HepG2 (cell line): ENCODE measurements around the gene FAM174B. TPM values are rescaled to one million over a fixed set of nuclear protein-coding genes. Genes with fewer than 3 reads are reported as not detected.

Experiments used
- ATAC-seq: fragments of 200-7000 bp; cut with Tn5 transposase; 3 replicates; pipeline ENCODE4 v1.9.1; 2020; ENCODE audit warnings: mild to moderate bottlenecking, moderate library complexity
- BruUV-seq: library from RNA; stranded (reverse); fragments of 400-500 nt; replicated peaks from 2 replicates; lab custom pipeline; 2021; lab: Mats Ljungman, UMichigan
- CTCF ChIA-PET: fragments of 300-600 bp; formaldehyde crosslinking; extraction: SDS; loops from one replicate; lab custom pipeline; 2021; ENCODE audit warnings: low total read pairs, inconsistent platforms, low intra/inter-chr PET ratio; lab: Yijun Ruan, JAX
- POLR2A ChIA-PET: fragments of 350-600 bp; sonication (Branson Sonifier 250); formaldehyde crosslinking; loops from one replicate; lab custom pipeline; 2020; ENCODE audit warnings: antibody characterized with exemption, inconsistent platforms; lab: Yijun Ruan, JAX
- DNase-seq: peaks from one replicate; pipeline ENCODE4 v3.0.0-alpha.2; 2015; ENCODE audit warnings: low spot score
- FAIRE-seq: peaks from 3 replicates; lab custom pipeline; 2011; peaks lifted over from hg19 to GRCh38; lab: Jason Lieb, UNC
- H2AFZ ChIP-seq: one replicate; pipeline ENCODE4 v1.6.1; 2011; ENCODE audit warnings: low read length, inconsistent platforms
- H3K27ac ChIP-seq: fragments of 300-600 bp; 3 replicates; pipeline ENCODE4 v1.8.0; 2011; ENCODE audit warnings: mixed run types, mild to moderate bottlenecking, mixed read lengths, low read length, inconsistent platforms; ENCODE audit not compliant: insufficient read depth; ENCODE audit errors: extremely low read length
- H3K27me3 ChIP-seq, 2 experiments: fragments of 200-600 bp in 1 of 2; 2 replicates in 1 of 2; 3 replicates in 1 of 2; pipeline versions ENCODE4 v1.6.0 to v1.8.0; 2011; ENCODE audit warnings: low read length in 2 of 2, mild to moderate bottlenecking in 2 of 2, moderate library complexity in 2 of 2, inconsistent platforms in 1 of 2; ENCODE audit not compliant: insufficient read depth in 2 of 2, control insufficient read depth in 1 of 2
- H3K36me3 ChIP-seq, 2 experiments: fragments of 200-600 bp in 1 of 2; replicated peaks in 1 of 2; 2 replicates in 1 of 2; 3 replicates in 1 of 2; pipeline versions ENCODE4 v1.5.1 to v1.8.0; 2011; ENCODE audit warnings: low read length in 2 of 2, inconsistent platforms in 1 of 2; ENCODE audit not compliant: insufficient read depth in 2 of 2, control insufficient read depth in 1 of 2
- H3K4me1 ChIP-seq: 2 replicates; pipeline ENCODE4 v1.5.1; 2012; ENCODE audit warnings: low read length, inconsistent platforms; ENCODE audit not compliant: insufficient read depth
- H3K4me2 ChIP-seq: 2 replicates; pipeline ENCODE4 v1.6.0; 2011; ENCODE audit warnings: low read depth, low read length, inconsistent platforms
- H3K4me3 ChIP-seq, 3 experiments: fragments of 200-600 bp in 1 of 3; sonication (generic), shearing (Covaris generic) in 1 of 3; replicated peaks in 1 of 3; 2 replicates each; pipeline ENCODE4 v1.5.1; 2011 to 2016; ENCODE audit warnings: low read length in 3 of 3, inconsistent platforms in 2 of 3, low read depth in 2 of 3, mild to moderate bottlenecking in 2 of 3, control low read depth in 1 of 3, mixed read lengths in 1 of 3; ENCODE audit not compliant: insufficient read depth in 1 of 3
- H3K79me2 ChIP-seq: one replicate; pipeline ENCODE4 v1.6.1; 2011; ENCODE audit warnings: low read length, inconsistent platforms; ENCODE audit not compliant: insufficient read depth
- H3K9ac ChIP-seq: 2 replicates; pipeline ENCODE4 v1.6.0; 2011; ENCODE audit warnings: mild to moderate bottlenecking, low read depth, low read length, inconsistent platforms; ENCODE audit not compliant: insufficient read depth
- H3K9me3 ChIP-seq: 2 replicates; pipeline ENCODE4 v1.5.1; 2012; ENCODE audit warnings: mild to moderate bottlenecking, low read length
- H4K20me1 ChIP-seq: 2 replicates; pipeline ENCODE4 v1.6.0; 2011; ENCODE audit warnings: inconsistent platforms, mild to moderate bottlenecking, low read length, moderate library complexity; ENCODE audit not compliant: insufficient read depth
- CCAR2 ChIP-seq: fragments of 200-400 bp; formaldehyde crosslinking; optimal IDR thresholded peaks from 2 replicates; pipeline ENCODE3; 2018; ENCODE audit warnings: low read depth, mild to moderate bottlenecking, low read length, moderate library complexity
- FOSL2 ChIP-seq: sonication (generic); formaldehyde crosslinking; IDR thresholded peaks from 2 replicates; pipeline ENCODE4 v1.4.0; 2020; ENCODE audit warnings: missing genetic modification reagents
- RBM22 ChIP-seq: fragments of 200-400 bp; formaldehyde crosslinking; optimal IDR thresholded peaks from 2 replicates; pipeline ENCODE3; 2017; ENCODE audit warnings: mild to moderate bottlenecking, low read length, moderate library complexity
- ZBTB7B ChIP-seq: sonication (generic); formaldehyde crosslinking; IDR thresholded peaks from 2 replicates; pipeline ENCODE4 v1.4.0; 2020; ENCODE audit warnings: missing genetic modification reagents
- WGBS: methylation state at CpG from one replicate; pipeline ENCODE4 v1.1.6; 2017; ENCODE audit warnings: low lambda C conversion rate; 5-methylcytosine and 5-hydroxymethylcytosine counted together
- in situ Hi-C: cut with HindIII; loops from 2 replicates; pipeline ENCODE4 v1.10.0; 2017; ENCODE audit warnings: low pct_unique_long_range_greater_than_20kb; ENCODE audit not compliant: extremely low pct_ligation_motif_present
- intact Hi-C: fragments of 100-400 bp; cut with micrococcal nuclease; formaldehyde crosslinking; loops from one replicate; pipeline ENCODE4 v1.10.0; 2022; ENCODE audit not compliant: unreplicated experiment
- polyA plus RNA-seq, 8 experiments: library from polyadenylated mRNA; depleted of rRNA in 3 of 8; stranded (reverse) in 7 of 8; unstranded in 1 of 8; fragments of >200 nt; fragmentation: Illumina TruSeq in 4 of 8; extraction: Trizol in 4 of 8; gene quantifications; 2 replicates each; pipeline versions ENCODE4 v1.2.1 to v1.2.3, GENCODE V29; 2011 to 2016; ENCODE audit warnings: low read depth in 4 of 8, missing spikeins in 1 of 8, mixed read lengths in 1 of 8; ENCODE audit not compliant: insufficient read depth in 1 of 8
- total RNA-seq, 5 experiments: library from RNA; depleted of rRNA; stranded (reverse); fragments of >200 nt; fragmentation: Illumina TruSeq; extraction: Trizol; gene quantifications; 2 replicates each; pipeline ENCODE4 v1.2.3, GENCODE V29; 2016; ENCODE audit warnings: low read depth in 1 of 5
- TF ChIP-seq, protein P1 (sequence below): sonication (generic); formaldehyde crosslinking; IDR thresholded peaks from 2 replicates; pipeline ENCODE4 v1.9.0; 2021; ENCODE audit warnings: missing genetic modification reagents, mild to moderate bottlenecking, borderline replicate concordance
- TF ChIP-seq, protein P2 (sequence below): sonication (generic); formaldehyde crosslinking; IDR thresholded peaks from 2 replicates; pipeline ENCODE4 v1.5.0; 2020; ENCODE audit warnings: missing genetic modification reagents
- TF ChIP-seq, protein P3 (sequence below): fragments of 450-650 bp; IDR thresholded peaks from 2 replicates; pipeline ENCODE4 v1.6.1; 2016

FAM174B gene
- total and polyA plus RNA-seq, 2 of the 13 experiments (the other 11 are each of a cell fraction or from before 2014, with no cell fraction given): 0.90 to 2.1 TPM

DNA sequence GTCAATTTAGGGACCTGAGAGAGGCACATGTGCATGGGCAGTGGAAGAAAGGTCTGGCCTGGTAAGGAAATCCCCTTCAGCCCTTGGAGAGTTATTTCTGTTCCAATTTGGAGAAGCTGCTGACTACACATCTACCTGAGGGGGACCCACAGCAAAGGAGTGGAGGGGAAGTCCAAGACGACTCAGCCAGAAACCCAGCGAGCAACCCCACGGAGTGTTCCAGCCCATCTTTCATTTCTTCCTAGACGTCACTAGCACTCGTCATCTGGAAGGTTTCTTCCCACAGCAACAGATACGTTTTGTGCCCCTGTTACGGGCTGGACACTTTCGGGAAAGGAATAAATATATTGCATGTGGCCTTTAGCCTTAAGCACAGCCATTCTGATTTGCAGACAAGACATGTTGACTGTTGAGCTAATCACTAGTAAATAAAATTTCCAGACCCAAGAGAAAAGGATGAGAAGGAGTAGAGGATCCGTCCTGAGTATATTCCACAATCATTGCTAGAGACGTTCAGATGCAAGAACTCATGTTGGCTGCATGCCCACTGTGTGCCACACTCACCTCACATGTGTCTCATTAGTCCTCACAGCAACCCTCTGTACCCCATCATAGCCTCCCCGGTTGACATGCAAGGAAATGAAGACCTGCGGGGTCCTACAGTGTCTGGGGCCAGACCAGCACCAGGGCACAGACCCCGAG is 7.8 kb upstream of the FAM174B start:
- no peaks in the 10 kb centered on the region for H3K36me3 ChIP-seq
- no peaks in the 10 kb centered on the region for H3K79me2 ChIP-seq
- H3K9ac ChIP-seq: no peak overlapping the region
- FAIRE-seq (no peak), ATAC-seq (no peak), DNase-seq (no peak)
- H3K4me3 ChIP-seq: no peak overlapping the region
- TF ChIP-seq, protein P1, sequence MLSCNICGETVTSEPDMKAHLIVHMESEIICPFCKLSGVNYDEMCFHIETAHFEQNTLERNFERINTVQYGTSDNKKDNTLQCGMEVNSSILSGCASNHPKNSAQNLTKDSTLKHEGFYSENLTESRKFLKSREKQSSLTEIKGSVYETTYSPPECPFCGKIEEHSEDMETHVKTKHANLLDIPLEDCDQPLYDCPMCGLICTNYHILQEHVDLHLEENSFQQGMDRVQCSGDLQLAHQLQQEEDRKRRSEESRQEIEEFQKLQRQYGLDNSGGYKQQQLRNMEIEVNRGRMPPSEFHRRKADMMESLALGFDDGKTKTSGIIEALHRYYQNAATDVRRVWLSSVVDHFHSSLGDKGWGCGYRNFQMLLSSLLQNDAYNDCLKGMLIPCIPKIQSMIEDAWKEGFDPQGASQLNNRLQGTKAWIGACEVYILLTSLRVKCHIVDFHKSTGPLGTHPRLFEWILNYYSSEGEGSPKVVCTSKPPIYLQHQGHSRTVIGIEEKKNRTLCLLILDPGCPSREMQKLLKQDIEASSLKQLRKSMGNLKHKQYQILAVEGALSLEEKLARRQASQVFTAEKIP (CRISPR knock-in tag): no peak
- no peak for TF ChIP-seq RBM22
- no peak for TF ChIP-seq ZBTB7B (CRISPR knock-in tag)
- no peak overlapping the region for H3K4me2 ChIP-seq
- no peak overlapping the region for H2AFZ ChIP-seq
- H3K27ac ChIP-seq: no peak overlapping the region
- 13% methylated on average over 10 of the region's 13 CpGs for WGBS
- H3K27me3 ChIP-seq: peaks cover 0 to 29% of the 10 kb centered on the region in 2 experiments; a peak in 3 of 5 replicates
- intact Hi-C loops: loop anchor here (10.0 kb wide), 1 partner anchor 49 kb away; no protein-coding TSS in a partner anchor
- ChIA-PET CTCF (no interaction called here), POLR2A (no interaction called here)
- H3K9me3 ChIP-seq: no peaks in the 10 kb centered on the region
- in situ Hi-C loops: no loop called here
- no peaks in the 10 kb centered on the region; the same call in 1 of the 2 replicates for H4K20me1 ChIP-seq
- H3K4me1 ChIP-seq: peaks cover 18% of the 10 kb centered on the region
- no TSS peak for BruUV-seq

DNA sequence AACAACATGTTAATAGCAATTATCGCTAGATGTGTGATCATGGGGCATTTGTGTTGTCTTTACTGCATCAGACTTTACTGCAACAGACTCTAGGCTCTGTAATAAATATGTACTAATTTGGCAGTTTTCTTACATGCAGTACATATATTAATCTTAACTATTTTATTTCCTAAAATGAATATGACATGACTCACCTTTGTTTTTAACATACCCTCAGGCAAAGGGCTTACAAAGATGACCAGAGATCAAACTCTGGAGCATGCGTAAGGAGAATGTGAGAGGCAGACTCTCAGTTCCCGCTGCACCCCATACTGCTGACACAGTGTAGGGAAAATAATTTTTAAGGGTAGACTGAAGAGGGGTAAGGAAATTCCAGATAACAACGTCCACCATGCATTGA is 7.2 kb upstream of the FAM174B start:
- Histone ChIP-seq H3K4me3 (no peak overlapping the region), H3K9ac (no peak overlapping the region), H2AFZ (no peak overlapping the region), H3K36me3 (no peaks in the 10 kb centered on the region), H3K27me3 (peaks cover 0 to 26% of the 10 kb centered on the region in 2 experiments; a peak in 3 of 5 replicates), H3K27ac (no peak overlapping the region), H3K79me2 (no peaks in the 10 kb centered on the region), H3K4me1 (peaks cover 13% of the 10 kb centered on the region), H3K9me3 (no peaks in the 10 kb centered on the region), H4K20me1 (no peaks in the 10 kb centered on the region; the same call in 1 of the 2 replicates), H3K4me2 (no peak overlapping the region)
- WGBS: 66% methylated on average over 4 of the region's 4 CpGs
- POLR2A ChIA-PET: no interaction called here
- DNase-seq (no peak), ATAC-seq (no peak), FAIRE-seq (no peak)
- intact Hi-C loops: loop anchor here (10.0 kb wide), 1 partner anchor 48 kb away; no protein-coding TSS in a partner anchor
- in situ Hi-C loops: no loop called here
- CTCF ChIA-PET: no interaction called here
- BruUV-seq: no TSS peak
- TF ChIP-seq CCAR2 (no peak), FOSL2 (CRISPR knock-in tag) (no peak)
- TF ChIP-seq, protein P2, sequence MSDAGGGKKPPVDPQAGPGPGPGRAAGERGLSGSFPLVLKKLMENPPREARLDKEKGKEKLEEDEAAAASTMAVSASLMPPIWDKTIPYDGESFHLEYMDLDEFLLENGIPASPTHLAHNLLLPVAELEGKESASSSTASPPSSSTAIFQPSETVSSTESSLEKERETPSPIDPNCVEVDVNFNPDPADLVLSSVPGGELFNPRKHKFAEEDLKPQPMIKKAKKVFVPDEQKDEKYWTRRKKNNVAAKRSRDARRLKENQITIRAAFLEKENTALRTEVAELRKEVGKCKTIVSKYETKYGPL: no peak
- TF ChIP-seq, protein P3, sequence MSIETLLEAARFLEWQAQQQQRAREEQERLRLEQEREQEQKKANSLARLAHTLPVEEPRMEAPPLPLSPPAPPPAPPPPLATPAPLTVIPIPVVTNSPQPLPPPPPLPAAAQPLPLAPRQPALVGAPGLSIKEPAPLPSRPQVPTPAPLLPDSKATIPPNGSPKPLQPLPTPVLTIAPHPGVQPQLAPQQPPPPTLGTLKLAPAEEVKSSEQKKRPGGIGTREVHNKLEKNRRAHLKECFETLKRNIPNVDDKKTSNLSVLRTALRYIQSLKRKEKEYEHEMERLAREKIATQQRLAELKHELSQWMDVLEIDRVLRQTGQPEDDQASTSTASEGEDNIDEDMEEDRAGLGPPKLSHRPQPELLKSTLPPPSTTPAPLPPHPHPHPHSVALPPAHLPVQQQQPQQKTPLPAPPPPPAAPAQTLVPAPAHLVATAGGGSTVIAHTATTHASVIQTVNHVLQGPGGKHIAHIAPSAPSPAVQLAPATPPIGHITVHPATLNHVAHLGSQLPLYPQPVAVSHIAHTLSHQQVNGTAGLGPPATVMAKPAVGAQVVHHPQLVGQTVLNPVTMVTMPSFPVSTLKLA: no peak
